GM10248 (cell line): Measurements from ENCODE around the gene MORC1.

ENCODE experiments used
- CTCF ChIA-PET: fragments of 300-600 bp; sonication (Branson Sonifier 250); formaldehyde crosslinking; extraction: SDS; loops from one replicate; lab custom pipeline; 2021; ENCODE audit warnings: antibody characterized with exemption; lab: Yijun Ruan, JAX
- POLR2A ChIA-PET: fragments of 350-650 bp; sonication (Branson Sonifier 250); formaldehyde crosslinking; extraction: SDS; loops from one replicate; lab custom pipeline; 2020; ENCODE audit warnings: antibody characterized with exemption; lab: Yijun Ruan, JAX
- DNase-seq: peaks from one replicate; pipeline ENCODE4 v3.0.0; 2012; ENCODE audit errors: extremely low spot score
- TF ChIP-seq, protein P1 (sequence below): IDR thresholded peaks from 2 replicates; pipeline ENCODE4 v1.5.1; 2012; ENCODE audit warnings: mild to moderate bottlenecking, low read depth; ENCODE audit errors: extremely low read depth, missing control alignments, control extremely low read depth

Gene MORC1

DNA sequence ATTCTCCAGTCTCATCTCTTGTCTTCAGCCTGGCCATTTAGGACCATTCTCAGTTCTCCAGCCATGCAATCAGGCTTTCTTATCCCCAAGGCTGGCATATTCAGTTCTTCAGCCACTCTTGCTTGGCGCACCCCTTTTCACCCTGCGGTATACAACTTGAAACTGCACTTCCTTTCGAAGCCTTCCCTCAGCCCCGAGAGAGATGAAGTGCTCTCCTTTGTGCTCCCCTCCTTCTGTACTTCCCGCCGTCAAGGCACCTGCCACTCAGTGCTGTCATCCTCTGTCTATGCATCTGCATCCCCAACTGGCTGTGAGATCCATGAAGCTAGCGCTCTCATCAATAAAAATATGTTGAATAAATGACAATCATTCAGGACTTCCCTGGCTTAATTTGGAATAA, 45.7 kb downstream of the MORC1 start:
- ChIA-PET POLR2A (no interaction called here), CTCF (interaction anchor here (2.3 to 3.2 kb wide), 2 partner anchors 9 to 49 kb away, joined by 15 to 19 read pairs; no protein-coding TSS in a partner anchor)
- DNase-seq = no peak
- TF ChIP-seq, protein P1, sequence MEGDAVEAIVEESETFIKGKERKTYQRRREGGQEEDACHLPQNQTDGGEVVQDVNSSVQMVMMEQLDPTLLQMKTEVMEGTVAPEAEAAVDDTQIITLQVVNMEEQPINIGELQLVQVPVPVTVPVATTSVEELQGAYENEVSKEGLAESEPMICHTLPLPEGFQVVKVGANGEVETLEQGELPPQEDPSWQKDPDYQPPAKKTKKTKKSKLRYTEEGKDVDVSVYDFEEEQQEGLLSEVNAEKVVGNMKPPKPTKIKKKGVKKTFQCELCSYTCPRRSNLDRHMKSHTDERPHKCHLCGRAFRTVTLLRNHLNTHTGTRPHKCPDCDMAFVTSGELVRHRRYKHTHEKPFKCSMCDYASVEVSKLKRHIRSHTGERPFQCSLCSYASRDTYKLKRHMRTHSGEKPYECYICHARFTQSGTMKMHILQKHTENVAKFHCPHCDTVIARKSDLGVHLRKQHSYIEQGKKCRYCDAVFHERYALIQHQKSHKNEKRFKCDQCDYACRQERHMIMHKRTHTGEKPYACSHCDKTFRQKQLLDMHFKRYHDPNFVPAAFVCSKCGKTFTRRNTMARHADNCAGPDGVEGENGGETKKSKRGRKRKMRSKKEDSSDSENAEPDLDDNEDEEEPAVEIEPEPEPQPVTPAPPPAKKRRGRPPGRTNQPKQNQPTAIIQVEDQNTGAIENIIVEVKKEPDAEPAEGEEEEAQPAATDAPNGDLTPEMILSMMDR = no peak

- POLR2A ChIA-PET = no interaction called here
- no peak for DNase-seq
- TF ChIP-seq, protein P1 = no peak
- CTCF ChIA-PET = interaction anchor here (1.0 to 3.2 kb wide), 12 partner anchors 9 to 53 kb away, joined by 3 to 19 read pairs (median 4); no protein-coding TSS in a partner anchor
Measured at GRCh38 chr3:109071350-109072142, 46.4 kb downstream of the MORC1 start.

DNA sequence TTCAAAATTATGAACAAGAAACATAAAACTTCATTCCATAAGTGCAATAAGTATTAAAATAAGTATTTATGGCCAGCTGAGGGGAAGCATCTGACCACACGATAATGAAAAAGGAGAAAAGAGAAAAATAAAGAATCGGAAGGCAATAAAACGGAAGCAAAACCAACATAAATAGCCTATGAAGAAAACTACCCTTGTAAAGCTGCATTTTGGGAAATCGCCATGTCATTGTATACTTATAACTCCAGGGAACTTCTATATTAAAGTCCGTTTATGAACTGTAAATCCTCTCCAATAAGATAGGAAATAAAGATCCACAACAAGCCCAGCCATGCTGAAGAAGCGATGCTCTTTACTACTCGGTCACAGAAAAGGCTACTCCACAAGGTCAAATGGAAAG, 47.7 kb downstream of the MORC1 start:
- CTCF ChIA-PET = interaction anchor here (1.1 to 3.2 kb wide), 10 partner anchors 8 to 581 kb away, joined by 3 to 19 read pairs (median 4); no protein-coding TSS in a partner anchor
- POLR2A ChIA-PET = no interaction called here
- no peak for DNase-seq
- TF ChIP-seq, protein P1 = no peak

GRCh38 chr3:109066864-109067263, 51.1 kb downstream of the MORC1 start:
- CTCF ChIA-PET = no interaction called here

GRCh38 chr3:109059264-109059663, 58.7 kb downstream of the MORC1 start:
- ChIA-PET CTCF (interaction anchor here (0.8 to 1.1 kb wide), 2 partner anchors 12 to 22 kb away, joined by 3 to 5 read pairs; no protein-coding TSS in a partner anchor), POLR2A (no interaction called here)
- peak; percentile 18 for DNase-seq
- TF ChIP-seq, protein P1 = no peak

More at GRCh38 chr3:109066864-109067263, 51.1 kb downstream of the MORC1 start:
- DNase-seq = no peak
- TF ChIP-seq, protein P1 = no peak
- POLR2A ChIA-PET = no interaction called here

DNA sequence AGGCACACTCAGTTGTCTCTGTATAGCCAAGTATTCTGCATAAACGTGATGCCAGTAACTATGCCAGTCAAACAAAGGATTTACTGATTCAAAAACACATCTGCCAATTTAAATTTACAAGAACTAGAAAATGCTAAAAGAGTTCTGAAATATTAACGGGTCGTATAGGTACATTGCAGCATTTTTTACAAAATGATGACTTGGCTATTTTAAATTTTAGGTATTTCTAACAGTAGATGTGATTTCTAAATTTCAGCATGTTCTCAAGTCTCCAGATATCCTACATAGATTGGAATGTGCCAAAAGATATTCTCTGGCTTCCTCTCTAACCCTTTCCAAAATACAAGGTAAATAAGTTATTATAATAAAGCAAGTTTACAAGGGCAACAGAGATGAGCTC, 60.3 kb downstream of the MORC1 start:
- POLR2A ChIA-PET = no interaction called here
- no peak for DNase-seq
- CTCF ChIA-PET = interaction anchor here (0.8 to 1.3 kb wide), 2 partner anchors 8 to 13 kb away, joined by 3 read pairs; no protein-coding TSS in a partner anchor
- TF ChIP-seq, protein P1 = no peak
